ENCODE data around the gene GRIA4. TPM values are rescaled to one million over a fixed set of nuclear protein-coding genes. Genes with fewer than 3 reads are reported as not detected.

GRIA4 gene
- polyA plus RNA-seq, 1 experiment, result not detected

GRCh38 chr11:105923252-105923651 is 313.4 kb downstream of the GRIA4 start:
- Histone ChIP-seq H3K36me3 (ENCODE audit: control insufficient read depth, insufficient read depth, low read length) (no peaks in the 10 kb centered on the region), H3K27me3 (ENCODE audit: control insufficient read depth, insufficient read depth, low read length) (no peaks in the 10 kb centered on the region), H3K4me3 (ENCODE audit: low read depth, low read length) (no peak overlapping the region)
- no peak for DNase-seq (ENCODE audit: low read depth)
- ChIA-PET POLR2A (no interaction called here), CTCF (interaction anchor here (1.2 kb wide), 1 partner anchor 16 kb away, joined by 3 read pairs; no protein-coding TSS in a partner anchor)
- no peak for TF ChIP-seq CTCF (IDR thresholded peaks at IDR 0.05; ENCODE audit: insufficient read depth, low read depth, low read length)

- CTCF ChIA-PET, result interaction anchor here (0.6 to 1.2 kb wide), 2 partner anchors 16 to 77 kb away, joined by 3 read pairs; no protein-coding TSS in a partner anchor
- POLR2A ChIA-PET, result no interaction called here
- TF ChIP-seq CTCF (IDR thresholded peaks at IDR 0.05; ENCODE audit: insufficient read depth, low read depth, low read length), result no peak
- Histone ChIP-seq H3K4me3 (ENCODE audit: low read depth, low read length) (no peak overlapping the region), H3K27me3 (ENCODE audit: control insufficient read depth, insufficient read depth, low read length) (no peaks in the 10 kb centered on the region), H3K36me3 (ENCODE audit: control insufficient read depth, insufficient read depth, low read length) (no peaks in the 10 kb centered on the region)
- DNase-seq (ENCODE audit: low read depth), result peak; percentile 27
Measured at GRCh38 chr11:105923807-105924206, 313.9 kb downstream of the GRIA4 start.

DNA sequence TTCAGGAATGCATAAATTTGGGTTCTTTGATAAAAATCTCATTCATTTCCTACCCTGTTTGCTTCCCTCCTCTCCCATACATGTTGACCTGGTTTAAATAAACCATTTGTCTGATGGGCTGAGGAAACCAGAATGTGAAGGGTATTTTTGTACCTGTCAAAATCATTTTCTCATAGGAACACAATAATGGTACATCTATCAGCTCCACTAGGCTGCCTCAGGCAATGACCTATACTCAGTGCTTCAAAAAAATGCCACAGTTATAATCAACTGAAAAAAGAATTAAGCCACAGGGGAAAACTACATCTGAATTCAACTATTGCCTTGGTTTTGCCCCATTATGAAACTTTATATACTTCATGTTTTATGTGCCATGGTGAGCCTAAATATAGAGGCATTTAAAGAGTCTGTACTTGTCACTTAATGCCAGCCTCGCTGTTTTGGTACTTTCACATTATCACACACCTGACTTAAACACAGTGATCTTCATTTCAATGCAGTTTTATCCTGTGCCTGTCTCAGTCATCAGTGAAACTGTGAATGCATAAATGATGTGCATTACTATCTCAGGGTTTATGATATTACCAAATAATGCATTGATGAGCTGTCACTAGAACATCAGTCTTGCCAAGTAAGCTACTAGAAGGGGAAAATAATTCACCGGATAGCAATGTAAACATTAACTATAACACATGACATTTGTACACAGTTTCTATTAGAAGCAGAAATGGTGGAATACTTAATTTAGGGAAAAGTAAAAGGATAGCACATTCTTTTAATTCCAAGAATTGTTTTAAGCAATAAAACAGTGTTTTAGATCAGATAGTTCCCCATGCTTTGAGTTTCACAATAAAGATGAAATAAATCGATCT is 319.4 kb downstream of the GRIA4 start:
- no peak for DNase-seq (ENCODE audit: low read depth)
- POLR2A ChIA-PET, result no interaction called here
- no peaks in the 10 kb centered on the region for H3K36me3 ChIP-seq (ENCODE audit: control insufficient read depth, insufficient read depth, low read length)
- no peak for TF ChIP-seq CTCF (IDR thresholded peaks at IDR 0.05; ENCODE audit: insufficient read depth, low read depth, low read length)
- no peak overlapping the region for H3K4me3 ChIP-seq (ENCODE audit: low read depth, low read length)
- CTCF ChIA-PET, result no interaction called here
- H3K27me3 ChIP-seq (ENCODE audit: control insufficient read depth, insufficient read depth, low read length), result no peaks in the 10 kb centered on the region

- ChIA-PET POLR2A (no interaction called here), CTCF (no interaction called here)
- Histone ChIP-seq H3K4me3 (ENCODE audit: low read depth, low read length) (no peak overlapping the region), H3K36me3 (ENCODE audit: control insufficient read depth, insufficient read depth, low read length) (no peaks in the 10 kb centered on the region), H3K27me3 (ENCODE audit: control insufficient read depth, insufficient read depth, low read length) (no peaks in the 10 kb centered on the region)
- no peak for DNase-seq (ENCODE audit: low read depth)
- TF ChIP-seq CTCF (IDR thresholded peaks at IDR 0.05; ENCODE audit: insufficient read depth, low read depth, low read length), result no peak
Measured at GRCh38 chr11:105933695-105934094, 323.8 kb downstream of the GRIA4 start.

- H3K4me3 ChIP-seq (ENCODE audit: low read depth, low read length), result no peak overlapping the region
- TF ChIP-seq CTCF (IDR thresholded peaks at IDR 0.05; ENCODE audit: insufficient read depth, low read depth, low read length), result no peak
- H3K36me3 ChIP-seq (ENCODE audit: control insufficient read depth, insufficient read depth, low read length), result no peaks in the 10 kb centered on the region
- ChIA-PET POLR2A (no interaction called here), CTCF (no interaction called here)
- no peaks in the 10 kb centered on the region for H3K27me3 ChIP-seq (ENCODE audit: control insufficient read depth, insufficient read depth, low read length)
- peak; percentile 23 for DNase-seq (ENCODE audit: low read depth)
Measured at GRCh38 chr11:105935791-105936190, 325.9 kb downstream of the GRIA4 start.
